NT2/D1 (cell line): Measurements from ENCODE around the gene SPDL1.

Experiments used
- DNase-seq: peaks from one replicate; pipeline ENCODE4 v3.0.0-alpha.2; 2011; ENCODE audit warnings: low read depth, low spot score
- H3K27me3 ChIP-seq: 2 replicates; pipeline ENCODE4 v1.6.0; 2011; ENCODE audit warnings: mild to moderate bottlenecking; ENCODE audit not compliant: insufficient read length, insufficient read depth
- H3K36me3 ChIP-seq: 2 replicates; pipeline ENCODE4 v1.6.1; 2011; ENCODE audit warnings: mild to moderate bottlenecking, low read length, mixed read lengths; ENCODE audit not compliant: insufficient read depth, insufficient read length
- H3K4me1 ChIP-seq: 2 replicates; pipeline ENCODE4 v1.5.1; 2011; ENCODE audit not compliant: insufficient read depth, insufficient read length
- H3K4me3 ChIP-seq: 2 replicates; pipeline ENCODE4 v1.5.1; 2011; ENCODE audit warnings: low read depth; ENCODE audit not compliant: insufficient read length
- H3K9ac ChIP-seq: 2 replicates; pipeline ENCODE4 v1.6.0; 2011; ENCODE audit warnings: low read depth; ENCODE audit not compliant: insufficient read length
- H3K9me3 ChIP-seq: 2 replicates; pipeline ENCODE4 v1.5.1; 2011; ENCODE audit warnings: mild to moderate bottlenecking, low read length; ENCODE audit not compliant: insufficient read depth
- SUZ12 ChIP-seq: IDR thresholded peaks from 2 replicates; pipeline ENCODE4 v1.6.1; 2011; ENCODE audit not compliant: insufficient read length, insufficient read depth; ENCODE audit errors: extremely low read depth
- YY1 ChIP-seq: IDR thresholded peaks from 2 replicates; pipeline ENCODE4 v1.6.1; 2011; ENCODE audit not compliant: insufficient read length, insufficient read depth
- ZNF274 ChIP-seq: IDR thresholded peaks from 2 replicates; pipeline ENCODE4 v1.6.1; 2011; ENCODE audit warnings: mild to moderate bottlenecking, low read depth, low read length

SPDL1 gene

GRCh38 chr5:169583424-169584220, at the start of gene SPDL1:
SPDL1 (plus strand) TSS chr5:169583773; CDS start chr5:169588417, 4,644 bp downstream.
- peak within 1 kb of the TSS; percentile 92 for H3K9ac ChIP-seq
- peaks cover 26% of the 10 kb centered on the region for H3K36me3 ChIP-seq
- H3K27me3 ChIP-seq, result no peaks in the 10 kb centered on the region
- no peaks in the 10 kb centered on the region for H3K9me3 ChIP-seq
- H3K4me3 ChIP-seq, result peak within 1 kb of the TSS; percentile 88
- no peaks in the 10 kb centered on the region for H3K4me1 ChIP-seq
- peak; percentile 85 for DNase-seq
- TF ChIP-seq ZNF274 (no peak), YY1 (no peak), SUZ12 (no peak)

- no peak for DNase-seq
- TF ChIP-seq YY1 (no peak), ZNF274 (no peak), SUZ12 (no peak)
- H3K4me3 ChIP-seq, result no peak overlapping the region
- no peaks in the 10 kb centered on the region for H3K27me3 ChIP-seq
- H3K36me3 ChIP-seq, result no peaks in the 10 kb centered on the region
- no peak overlapping the region for H3K9ac ChIP-seq
- no peaks in the 10 kb centered on the region for H3K9me3 ChIP-seq
- no peaks in the 10 kb centered on the region for H3K4me1 ChIP-seq
Measured at GRCh38 chr5:169534311-169534880, 49.2 kb upstream of the SPDL1 start.

GRCh38 chr5:169534939-169535338, 48.6 kb upstream of the SPDL1 start:
- Histone ChIP-seq H3K27me3 (no peaks in the 10 kb centered on the region), H3K9me3 (no peaks in the 10 kb centered on the region), H3K9ac (no peak overlapping the region), H3K4me1 (no peaks in the 10 kb centered on the region), H3K4me3 (no peak overlapping the region), H3K36me3 (no peaks in the 10 kb centered on the region)
- no peak for TF ChIP-seq YY1
- no peak for TF ChIP-seq ZNF274
- TF ChIP-seq SUZ12, result no peak
- DNase-seq, result no peak

DNA sequence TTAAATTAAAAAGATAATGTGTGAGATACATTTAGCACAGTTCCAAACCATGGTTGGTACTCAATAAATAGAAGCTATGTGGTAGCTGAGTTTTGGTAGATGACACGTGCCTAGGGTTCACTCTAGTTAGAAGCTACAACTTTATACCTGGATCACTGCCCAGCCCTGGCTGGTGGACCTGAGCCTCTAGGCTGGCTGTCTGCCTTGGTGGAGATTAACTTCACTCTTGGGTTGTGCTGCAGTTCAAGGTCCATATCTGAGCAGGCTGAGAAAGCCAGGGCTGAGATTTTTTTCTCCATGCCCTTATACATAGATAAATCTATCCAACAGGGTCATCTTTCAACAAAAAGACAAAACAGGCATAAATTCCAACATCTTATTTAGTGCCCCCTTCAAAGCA, 44.6 kb upstream of the SPDL1 start:
- TF ChIP-seq ZNF274, result no peak
- TF ChIP-seq YY1, result no peak
- TF ChIP-seq SUZ12, result no peak
- no peak overlapping the region for H3K9ac ChIP-seq
- H3K9me3 ChIP-seq, result peaks cover 6% of the 10 kb centered on the region; the same call in 1 of the 2 replicates
- H3K36me3 ChIP-seq, result no peaks in the 10 kb centered on the region
- H3K4me1 ChIP-seq, result no peaks in the 10 kb centered on the region
- DNase-seq, result no peak
- no peak overlapping the region for H3K4me3 ChIP-seq
- H3K27me3 ChIP-seq, result no peaks in the 10 kb centered on the region

DNA sequence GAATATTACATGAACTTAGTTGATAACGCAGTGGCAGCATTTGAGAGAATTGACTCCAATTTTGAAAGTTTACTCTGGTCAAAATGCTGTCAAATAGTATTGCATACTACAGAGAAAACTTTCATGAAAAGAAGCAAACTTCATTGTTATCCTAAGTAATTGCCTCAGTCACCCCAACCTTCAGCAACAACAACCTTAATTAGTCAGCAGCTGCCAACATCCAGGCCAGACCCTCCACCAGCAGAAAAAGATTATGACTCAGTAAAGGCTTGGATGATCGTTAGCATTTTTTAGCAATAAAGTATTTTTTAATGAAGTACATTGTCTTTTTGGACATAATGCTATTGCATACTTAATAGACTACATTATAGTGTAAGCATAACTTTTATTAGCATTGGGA, 40.8 kb upstream of the SPDL1 start:
- Histone ChIP-seq H3K36me3 (no peaks in the 10 kb centered on the region), H3K4me1 (no peaks in the 10 kb centered on the region), H3K27me3 (no peaks in the 10 kb centered on the region), H3K9me3 (peaks cover 13% of the 10 kb centered on the region), H3K4me3 (no peak overlapping the region), H3K9ac (no peak overlapping the region)
- no peak for TF ChIP-seq YY1
- no peak for TF ChIP-seq ZNF274
- no peak for TF ChIP-seq SUZ12
- no peak for DNase-seq

DNA sequence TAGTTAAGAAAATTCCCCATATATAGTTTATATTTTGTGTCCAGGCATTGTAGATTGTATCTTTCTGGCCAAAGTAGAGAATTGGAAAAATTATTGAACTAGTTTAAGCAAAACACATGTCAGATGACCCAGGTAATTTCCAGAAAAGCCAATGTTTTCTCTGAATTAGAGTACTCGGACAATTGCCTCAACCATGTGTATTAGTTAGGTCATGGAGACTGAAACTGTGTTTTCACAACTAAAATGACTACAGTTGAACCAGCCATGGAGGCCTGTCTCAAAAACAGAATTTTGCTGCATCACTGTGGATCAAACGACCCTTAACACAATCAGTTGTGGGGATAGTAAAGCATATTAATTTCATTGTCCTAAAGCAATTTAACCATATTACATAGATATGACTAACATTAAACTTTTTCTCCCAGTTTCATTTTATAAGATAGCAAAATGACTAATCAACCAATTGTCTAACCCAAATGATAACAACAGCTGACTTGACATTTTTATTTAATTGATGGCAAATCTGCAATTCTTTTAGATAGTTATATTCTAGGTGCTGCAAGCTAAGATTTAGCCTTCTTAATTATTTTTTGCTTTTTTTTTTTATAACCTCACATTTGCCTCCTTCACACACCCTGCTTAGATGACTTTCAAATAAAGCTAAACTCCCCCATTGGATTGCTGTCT, 39.2 kb upstream of the SPDL1 start:
- no peaks in the 10 kb centered on the region for H3K36me3 ChIP-seq
- no peak overlapping the region for H3K9ac ChIP-seq
- no peaks in the 10 kb centered on the region for H3K4me1 ChIP-seq
- TF ChIP-seq YY1, result no peak
- peaks cover 13% of the 10 kb centered on the region for H3K9me3 ChIP-seq
- H3K27me3 ChIP-seq, result no peaks in the 10 kb centered on the region
- H3K4me3 ChIP-seq, result no peak overlapping the region
- DNase-seq, result no peak

- Histone ChIP-seq H3K9me3 (peaks cover 13% of the 10 kb centered on the region), H3K27me3 (no peaks in the 10 kb centered on the region), H3K9ac (no peak overlapping the region), H3K36me3 (no peaks in the 10 kb centered on the region), H3K4me1 (no peaks in the 10 kb centered on the region), H3K4me3 (no peak overlapping the region)
- DNase-seq, result no peak
- no peak for TF ChIP-seq SUZ12
Measured at GRCh38 chr5:169545762-169546161, 37.8 kb upstream of the SPDL1 start.
